HG03025 (cell line): ENCODE measurements around the gene MEF2C.

Experiments
- ATAC-seq: cut with Tn5 transposase; IDR thresholded peaks from one replicate; pipeline ENCODE4 v1.9.1; 2021; ENCODE audit warnings: mild to moderate bottlenecking, moderate library complexity; ENCODE audit not compliant: unreplicated experiment, low FRiP score

Gene MEF2C

DNA sequence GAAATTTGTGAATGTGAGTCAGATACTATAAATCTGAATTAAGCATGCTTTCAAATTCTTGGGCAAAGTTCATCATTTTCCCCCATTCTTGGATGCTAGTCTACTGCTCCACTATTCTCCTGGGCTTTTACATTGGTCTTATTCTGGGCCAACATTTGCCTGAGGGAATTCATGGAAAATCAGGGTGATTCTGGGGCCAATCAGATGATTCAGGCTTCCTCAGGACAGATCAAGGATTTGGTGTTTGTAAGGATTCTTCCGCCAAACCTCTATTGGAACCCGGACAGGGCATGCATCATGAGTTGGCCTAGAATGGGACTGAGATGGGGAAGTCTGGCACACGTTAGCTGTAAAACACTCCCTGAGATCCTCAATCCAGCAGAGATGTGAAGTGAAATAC, 113.8 kb downstream of the MEF2C start:
- ATAC-seq, result no peak

DNA sequence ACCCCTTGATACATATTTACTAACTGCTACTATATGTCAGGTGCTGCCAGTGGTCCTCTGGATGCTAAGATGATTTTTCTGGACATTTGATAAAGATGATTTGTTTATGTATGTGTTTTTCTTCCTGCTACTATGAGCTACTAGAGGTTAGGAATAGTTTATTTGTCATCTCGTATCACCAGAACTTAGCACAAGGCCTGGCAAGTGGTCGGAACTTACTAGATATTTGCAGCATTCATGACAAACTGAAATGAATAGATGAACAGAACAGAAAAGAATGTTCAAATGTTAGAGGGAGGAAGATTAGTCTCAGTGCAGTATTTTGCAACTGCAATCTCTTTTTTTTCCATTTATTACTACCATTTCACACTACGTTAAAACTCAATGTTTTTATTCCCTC, 114.6 kb downstream of the MEF2C start:
- ATAC-seq, result no peak

DNA sequence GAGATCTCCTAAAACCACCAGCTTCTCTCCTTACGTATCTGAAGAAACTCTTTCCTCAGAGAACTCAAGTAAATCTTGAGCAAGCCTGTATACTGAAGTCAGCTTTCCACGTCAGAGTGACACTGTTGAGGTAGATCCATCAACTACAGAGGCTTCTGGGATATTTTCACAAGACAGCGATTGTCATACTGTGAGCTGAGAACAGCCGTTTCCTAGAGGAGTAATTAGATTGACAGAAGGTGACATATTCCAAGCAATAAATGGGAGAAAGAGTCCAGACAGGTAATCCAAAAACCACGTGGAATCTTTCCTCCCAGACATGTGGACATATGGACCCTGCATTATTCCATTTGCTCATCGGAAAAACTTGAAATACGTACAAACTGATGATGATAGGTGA, 117.2 kb downstream of the MEF2C start:
- no peak for ATAC-seq

DNA sequence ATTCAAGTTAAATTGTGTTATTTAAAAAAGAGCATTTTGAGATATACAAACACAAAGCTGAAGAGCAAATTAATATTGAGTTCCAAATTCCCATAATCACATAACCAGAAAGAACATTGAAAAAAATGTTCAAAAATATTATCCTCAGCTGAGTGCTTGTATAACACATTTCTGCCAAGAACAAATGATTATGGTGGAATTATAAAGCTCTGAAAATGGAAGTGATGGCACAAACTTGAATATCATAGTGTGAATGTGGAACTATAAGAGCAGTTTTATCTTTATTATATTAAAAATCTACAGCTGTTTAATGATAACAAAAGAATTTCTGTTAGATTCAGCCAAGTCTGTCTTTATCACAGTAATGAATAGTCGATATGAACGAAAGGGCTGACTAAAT, 117.8 kb downstream of the MEF2C start:
- ATAC-seq, result no peak

DNA sequence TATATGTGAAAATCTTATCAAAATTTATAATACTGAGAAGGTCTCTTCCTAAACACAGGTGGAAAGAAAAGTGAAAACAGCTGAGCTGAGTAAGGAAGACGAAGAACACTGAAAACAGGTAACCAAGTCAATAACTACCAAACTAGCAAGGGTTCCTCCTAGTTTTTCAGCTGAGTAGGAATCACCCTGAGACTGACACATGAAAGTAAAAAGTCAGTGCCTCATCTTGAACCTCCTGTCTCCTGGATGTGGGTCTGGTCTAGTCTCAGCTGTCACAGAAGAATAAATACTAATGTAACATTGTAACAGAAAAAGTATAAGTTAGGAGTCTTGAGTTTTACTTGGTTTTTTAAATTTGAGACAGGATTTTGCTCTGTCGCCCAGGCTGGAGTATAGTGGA, 121.0 kb downstream of the MEF2C start:
- ATAC-seq, result no peak

DNA sequence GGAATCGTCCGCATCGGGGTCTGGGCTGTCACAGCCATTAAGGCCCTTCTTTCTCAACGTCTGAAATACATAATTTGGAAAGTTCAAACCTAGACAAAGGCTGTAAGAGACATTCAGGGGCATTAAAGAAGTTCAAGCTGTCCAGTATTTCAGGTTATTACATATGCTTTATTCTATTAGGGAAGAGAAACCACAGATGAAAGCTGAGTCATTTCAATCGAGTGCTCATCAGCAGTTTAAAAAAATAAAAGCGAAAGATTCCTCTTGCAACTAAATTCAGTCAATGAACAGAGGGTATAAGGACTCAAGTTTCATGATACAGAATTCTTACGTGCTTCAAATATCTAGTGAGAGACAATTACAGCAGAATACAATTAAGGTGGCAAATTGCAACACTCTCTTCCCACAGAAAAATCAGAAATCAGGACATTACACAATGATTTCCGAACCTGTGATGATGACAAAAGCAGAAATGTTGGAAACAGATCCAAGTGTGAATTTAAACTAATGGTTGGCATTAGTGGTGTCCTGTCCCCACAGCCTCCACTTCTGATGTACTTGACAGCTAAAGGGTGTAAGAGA, 121.6 kb downstream of the MEF2C start:
- no peak for ATAC-seq

DNA sequence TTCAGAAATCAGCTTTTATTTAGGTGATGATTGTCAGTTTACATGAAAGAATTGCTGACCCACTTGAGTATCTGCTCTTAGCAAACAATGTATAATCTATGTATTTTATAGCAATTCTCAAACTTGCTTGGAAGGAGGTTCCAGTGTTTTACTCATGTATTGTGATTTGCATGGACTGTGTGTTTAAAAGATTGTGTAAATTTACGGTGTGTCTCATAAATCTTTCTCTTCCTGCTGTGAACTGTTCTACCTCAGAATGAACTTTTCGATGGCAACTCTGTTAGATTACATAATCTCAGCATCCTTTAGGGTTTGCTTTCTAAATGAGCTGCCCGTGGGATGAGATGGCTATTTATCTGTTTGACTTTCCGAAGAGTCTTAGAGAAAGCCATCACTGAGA, 122.5 kb downstream of the MEF2C start:
- ATAC-seq, result no peak

- no peak for ATAC-seq
These were observed 124.4 kb downstream of the MEF2C start for GRCh38 chr5:88758591-88758990.

- no peak for ATAC-seq
These were observed 124.8 kb downstream of the MEF2C start for GRCh38 chr5:88758184-88758583.

DNA sequence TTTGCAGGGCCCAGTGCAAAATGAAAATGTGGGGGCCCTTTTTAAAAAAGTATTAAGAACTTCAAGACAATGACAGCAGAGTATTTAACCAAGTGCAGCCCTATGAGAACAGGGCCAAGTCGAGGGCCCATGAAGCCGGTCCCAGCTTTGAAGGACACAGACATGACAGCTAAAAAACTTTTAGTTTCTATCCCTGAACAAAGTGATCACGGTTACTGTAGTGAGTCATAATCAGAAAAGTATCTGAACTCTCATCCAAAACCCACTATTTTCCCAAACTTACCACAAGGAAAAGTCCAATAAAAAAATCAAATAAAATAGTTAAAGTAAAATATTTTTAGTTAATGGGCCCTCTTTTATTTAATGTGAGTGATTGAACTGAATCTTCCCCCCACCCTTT, 126.0 kb downstream of the MEF2C start:
- no peak for ATAC-seq

DNA sequence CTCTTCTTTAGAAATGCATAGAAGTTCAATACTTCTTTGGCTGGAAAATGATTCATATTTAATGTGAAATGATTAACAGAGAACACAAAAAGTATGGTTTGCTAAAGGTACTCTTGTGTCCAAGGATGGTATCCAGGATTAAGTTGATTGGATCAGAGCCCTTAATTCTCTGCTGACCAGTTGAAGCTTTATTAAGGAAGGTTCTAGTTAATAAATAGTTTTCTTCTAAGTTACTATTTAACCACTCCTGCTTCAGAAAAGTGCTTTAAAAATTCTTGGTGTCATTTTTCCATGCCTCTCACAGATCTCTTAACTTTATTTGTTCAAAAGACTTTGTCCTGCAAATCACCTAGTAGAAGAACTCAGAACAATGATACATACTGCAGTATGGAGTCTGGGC, 134.3 kb downstream of the MEF2C start:
- no peak for ATAC-seq

DNA sequence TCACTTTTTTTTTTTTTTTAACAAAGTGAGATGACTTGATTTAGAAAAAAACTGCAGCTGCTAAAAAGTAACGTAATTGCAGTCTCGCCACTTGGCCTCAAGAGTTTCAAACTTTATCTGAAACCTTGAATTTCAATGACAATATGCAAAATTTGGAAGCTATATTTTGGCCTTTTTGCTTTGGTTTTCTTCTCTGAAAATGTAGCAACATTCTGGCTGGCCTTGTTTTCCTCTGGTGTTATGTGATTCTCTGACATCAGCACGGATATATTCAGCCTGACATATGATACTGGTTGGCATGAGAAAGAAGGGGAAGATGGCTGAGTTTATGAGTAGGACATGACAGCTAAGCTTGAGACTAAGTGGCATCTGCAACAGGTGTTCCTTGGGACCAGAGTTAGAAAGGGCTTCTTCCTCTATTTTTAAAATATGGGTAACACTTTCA, 136.5 kb downstream of the MEF2C start:
- peak; percentile 87 for ATAC-seq

DNA sequence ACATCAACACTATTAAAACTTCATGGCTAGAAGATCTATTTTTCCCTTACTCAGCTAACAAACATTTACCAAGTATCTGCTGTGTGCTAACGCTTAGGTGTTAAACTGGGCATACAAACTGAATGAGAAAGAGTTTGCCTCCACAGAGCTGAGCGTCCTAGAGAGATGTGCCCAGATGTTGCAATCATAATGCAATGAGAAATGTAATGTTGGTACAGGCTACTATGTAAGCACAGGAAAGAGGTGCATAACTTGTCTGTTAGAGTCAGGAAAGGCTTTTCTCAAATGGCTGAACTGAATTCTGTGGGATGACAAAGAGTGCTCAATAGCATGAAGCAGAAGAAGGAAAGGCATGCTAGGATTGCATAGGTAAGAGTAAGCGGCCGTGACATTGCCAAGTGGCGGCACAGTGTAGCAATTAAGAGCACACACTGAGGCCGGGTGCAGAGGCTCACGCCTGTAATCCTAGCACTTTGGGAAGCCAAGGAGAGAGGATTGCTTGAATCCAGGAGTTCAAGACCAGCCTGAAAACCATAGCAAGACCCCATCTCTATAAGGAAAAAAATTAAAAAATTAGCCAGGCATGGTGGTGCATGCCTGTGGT, 137.8 kb downstream of the MEF2C start:
- no peak for ATAC-seq

- no peak for ATAC-seq
These were observed 139.7 kb downstream of the MEF2C start for GRCh38 chr5:88743231-88743834.

DNA sequence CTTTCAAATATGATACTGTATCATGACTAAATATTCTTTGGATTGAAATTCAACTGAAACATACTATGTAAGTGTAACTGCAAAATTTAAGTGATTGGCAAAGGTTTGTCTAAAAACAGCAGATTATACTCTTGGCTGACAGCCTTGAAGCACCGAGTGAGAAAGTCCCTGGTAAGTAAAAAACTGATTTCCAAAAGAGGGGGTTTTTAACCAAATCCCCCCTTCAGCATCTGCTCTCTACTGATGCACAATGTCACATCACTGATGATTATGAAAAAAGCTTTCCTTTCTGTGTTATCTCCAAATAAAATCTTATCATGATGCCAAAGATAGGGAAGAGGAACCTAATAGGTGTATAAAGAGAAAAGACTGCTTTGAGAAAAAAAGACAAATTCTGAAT, 141.0 kb downstream of the MEF2C start:
- no peak for ATAC-seq

DNA sequence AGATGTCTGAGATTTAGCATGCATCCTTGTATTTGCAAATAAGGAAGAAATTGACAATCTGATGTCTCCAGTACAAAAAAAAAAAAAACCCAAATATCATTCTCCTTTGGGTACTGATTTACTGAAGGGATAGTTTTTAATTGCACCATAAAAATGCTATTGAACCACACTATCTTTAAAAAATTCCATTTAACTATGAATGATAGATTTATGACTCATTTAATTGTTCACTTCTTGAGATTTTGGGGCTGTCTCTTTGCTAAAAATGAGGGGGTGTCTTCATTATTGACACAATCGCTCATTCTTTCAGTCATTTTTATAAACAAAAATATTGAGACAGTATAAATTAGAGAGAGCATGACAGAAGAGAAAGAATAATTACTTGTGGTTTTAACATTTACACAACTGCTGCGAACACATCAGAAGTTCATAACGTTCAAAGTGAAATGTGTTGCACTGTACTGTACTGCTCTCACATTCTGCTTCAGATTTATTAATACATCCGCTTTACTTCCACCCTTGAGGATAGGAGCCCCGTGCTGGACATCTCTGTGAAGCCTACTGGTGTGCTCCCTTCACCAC, 142.3 kb downstream of the MEF2C start:
- no peak for ATAC-seq

DNA sequence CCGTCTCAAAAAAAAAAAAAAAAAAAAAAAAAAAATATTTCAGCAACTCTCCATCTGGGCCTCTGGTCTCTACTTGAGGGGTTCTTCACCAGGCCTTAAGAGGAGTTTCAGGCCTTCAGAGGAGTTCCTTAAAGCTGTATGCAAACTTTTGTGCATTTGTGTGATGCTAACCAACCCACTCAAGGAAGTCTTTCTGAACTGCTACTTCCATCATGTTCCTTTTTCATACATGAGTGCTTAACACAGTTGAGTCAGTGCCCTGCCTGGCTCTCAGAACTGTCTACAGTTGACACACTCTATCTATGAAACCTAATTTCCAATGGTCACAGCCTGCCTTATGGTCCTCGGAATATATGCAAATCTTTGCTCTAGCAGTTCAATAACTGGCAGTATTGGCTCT, 146.5 kb downstream of the MEF2C start:
- peak; percentile 36 for ATAC-seq

- ATAC-seq, result no peak
These were observed 148.0 kb downstream of the MEF2C start for GRCh38 chr5:88734983-88735382.

- peak; percentile 51 for ATAC-seq
These were observed 148.8 kb downstream of the MEF2C start for GRCh38 chr5:88734191-88734640.

DNA sequence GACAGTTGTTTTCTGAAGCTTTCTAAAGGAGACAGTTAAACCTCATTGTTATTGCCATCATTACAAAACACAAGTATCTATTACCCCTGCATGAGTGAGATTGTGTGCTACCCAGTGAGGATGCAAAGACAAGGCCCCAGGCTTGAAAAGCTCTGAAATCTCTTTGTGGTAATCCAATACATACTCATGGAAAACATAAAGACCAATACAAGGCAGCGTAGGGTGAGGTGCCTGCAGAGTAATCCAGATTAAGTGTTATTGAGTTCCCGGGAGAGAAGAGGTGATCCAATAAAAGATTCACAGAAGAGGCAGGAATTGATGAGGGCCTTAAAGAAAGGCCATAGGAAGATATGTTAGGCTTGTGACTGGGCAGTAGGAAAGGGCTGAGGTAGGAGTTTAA, 150.1 kb downstream of the MEF2C start:
- ATAC-seq, result peak; percentile 4

DNA sequence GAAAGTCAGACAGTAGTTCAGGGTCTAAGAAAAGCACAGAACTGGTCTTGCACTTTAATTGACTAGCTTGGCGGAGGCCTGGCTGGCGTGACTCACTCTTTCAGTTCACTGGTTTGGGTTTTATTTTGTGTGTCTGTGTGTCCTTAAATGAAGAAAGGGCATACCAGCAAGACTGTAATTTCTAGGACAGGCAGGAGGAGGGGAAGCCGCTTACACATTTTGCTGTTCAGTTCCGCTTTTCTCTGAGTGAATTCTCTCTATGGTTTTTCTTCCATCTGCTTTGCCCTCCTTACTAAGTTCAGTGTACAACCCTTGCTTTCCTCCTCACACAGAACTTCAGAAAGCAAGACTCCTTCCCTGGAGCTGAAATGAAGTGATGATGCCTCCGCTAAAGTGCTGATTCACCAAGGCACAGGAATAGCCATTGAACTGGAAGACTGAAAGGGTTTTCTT, 150.8 kb downstream of the MEF2C start:
- peak; percentile 39 for ATAC-seq

DNA sequence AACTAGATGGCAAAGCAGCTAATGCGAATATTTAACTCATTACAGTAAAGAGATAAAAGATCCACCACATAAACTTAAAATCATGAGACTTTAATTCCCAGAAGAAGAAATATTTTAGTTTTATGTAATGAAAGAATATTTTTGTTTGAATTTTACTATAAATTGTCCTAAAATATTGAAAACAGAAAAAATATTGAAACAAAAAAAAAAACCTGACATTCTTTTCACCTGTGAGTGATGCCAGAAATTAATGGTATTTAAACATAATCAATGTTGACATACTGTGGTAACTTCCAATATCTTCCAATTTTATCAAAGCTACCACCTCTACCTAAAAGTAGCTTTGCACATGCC, 153.2 kb downstream of the MEF2C start:
- ATAC-seq, result no peak
